ENCODE measurements around the gene AZIN2. TPM values are rescaled to one million over a fixed set of nuclear protein-coding genes. Genes with fewer than 3 reads are reported as not detected.
A peak's percentile ranks its signal among the peaks of the same experiment; 100 is the strongest.

Gene AZIN2
- total and polyA plus RNA-seq, 2 of the 13 experiments (the other 11 are each of a cell fraction or from before 2014, with no cell fraction given) = 1.7 to 3.5 TPM

DNA sequence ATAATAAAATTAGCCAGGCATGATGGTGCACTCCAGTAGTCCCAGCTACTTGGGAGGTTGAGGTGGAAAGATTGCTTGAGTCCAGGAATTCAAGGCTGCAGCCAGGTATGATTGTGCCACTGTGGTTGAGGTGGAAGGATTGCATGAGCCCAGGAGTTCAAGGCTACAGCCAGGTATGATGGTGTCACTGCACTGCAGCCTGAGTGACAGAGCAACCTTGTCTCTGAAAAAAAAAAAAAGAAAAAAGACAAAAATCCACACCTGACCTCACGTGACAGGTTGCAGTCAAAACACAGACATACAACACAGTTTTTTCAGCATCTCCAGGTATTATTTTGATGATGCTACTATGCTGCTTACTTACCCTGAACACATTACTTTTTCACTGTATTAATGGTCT lies 39.9 kb upstream of the AZIN2 start:
- intact Hi-C loops (cut with micrococcal nuclease; ENCODE audit: unreplicated experiment) (no loop called here), in situ Hi-C loops (cut with HindIII; ENCODE audit: extremely low pct_ligation_motif_present, low pct_unique_long_range_greater_than_20kb) (no loop called here)
- no peaks in the 10 kb centered on the region for H4K20me1 ChIP-seq (ENCODE audit: insufficient read depth, low read length)
- no peak overlapping the region for H3K4me2 ChIP-seq (ENCODE audit: low read depth, low read length)
- H3K79me2 ChIP-seq (ENCODE audit: insufficient read depth, low read length) = peaks cover 6% of the 10 kb centered on the region
- H3K4me3 ChIP-seq (replicated peaks in 1 of 3; ENCODE audit: insufficient read depth in 1 of 3, low read depth in 2 of 3, low read length in 3 of 3) = no peak overlapping the region
- BruUV-seq (replicated peaks) = no TSS peak
- WGBS (ENCODE audit: low lambda C conversion rate) = 4% methylated on average over 1 of the region's 1 CpG
- no peak overlapping the region for H2AFZ ChIP-seq (ENCODE audit: low read length)
- no peak for FAIRE-seq
- peaks cover 76% of the 10 kb centered on the region for H3K4me1 ChIP-seq (ENCODE audit: insufficient read depth, low read length)
- ChIA-PET POLR2A (no interaction called here), CTCF (ENCODE audit: low intra/inter-chr PET ratio, low total read pairs) (no interaction called here)
- H3K27ac ChIP-seq (ENCODE audit: extremely low read length, insufficient read depth, low read length) = no peak overlapping the region
- no peak for ATAC-seq
- H3K36me3 ChIP-seq (replicated peaks in 1 of 2; ENCODE audit: control insufficient read depth in 1 of 2, insufficient read depth in 2 of 2, low read length in 2 of 2) = no peaks in the 10 kb centered on the region
- peak; percentile 21 for DNase-seq (ENCODE audit: low spot score)
- H3K9ac ChIP-seq (ENCODE audit: insufficient read depth, low read depth, low read length) = no peak overlapping the region
- H3K9me3 ChIP-seq (ENCODE audit: low read length) = no peaks in the 10 kb centered on the region
- no peaks in the 10 kb centered on the region for H3K27me3 ChIP-seq (ENCODE audit: control insufficient read depth in 1 of 2, insufficient read depth in 2 of 2, low read length in 2 of 2)
- TF ChIP-seq KDM4B (CRISPR knock-in tag; IDR thresholded peaks at IDR 0.05) (no peak), ZBTB1 (CRISPR knock-in tag; IDR thresholded peaks at IDR 0.05; ENCODE audit: borderline replicate concordance) (no peak), HNRNPLL (IDR thresholded peaks at IDR 0.05; ENCODE audit: low read depth, low read length, poor library complexity, severe bottlenecking) (no peak), ZNF616 (CRISPR knock-in tag; IDR thresholded peaks at IDR 0.05; ENCODE audit: low read depth) (no peak), SRSF4 (IDR thresholded peaks at IDR 0.05; ENCODE audit: low read depth, low read length, poor library complexity, severe bottlenecking) (no peak), GATAD2A (CRISPR knock-in tag; IDR thresholded peaks at IDR 0.05) (no peak), ZNF547 (CRISPR knock-in tag; IDR thresholded peaks at IDR 0.05) (no peak), ZNF3 (CRISPR knock-in tag; IDR thresholded peaks at IDR 0.05) (no peak), ZNF354B (CRISPR knock-in tag; IDR thresholded peaks at IDR 0.05) (no peak), CBFB (CRISPR knock-in tag; IDR thresholded peaks at IDR 0.05) (no peak), ZNF773 (CRISPR knock-in tag; IDR thresholded peaks at IDR 0.05; ENCODE audit: borderline replicate concordance) (no peak), ZNF670 (CRISPR knock-in tag; IDR thresholded peaks at IDR 0.05; ENCODE audit: borderline replicate concordance) (no peak), SMYD3 (CRISPR knock-in tag; IDR thresholded peaks at IDR 0.05) (no peak), HNF4A (CRISPR knock-in tag; IDR thresholded peaks at IDR 0.05) (peak; percentile 46), TBP (CRISPR knock-in tag; IDR thresholded peaks at IDR 0.05) (no peak), ZNF10 (CRISPR knock-in tag; IDR thresholded peaks at IDR 0.05; ENCODE audit: borderline replicate concordance, low read depth) (no peak), PHF8 (CRISPR knock-in tag; IDR thresholded peaks at IDR 0.05) (no peak)
- TF ChIP-seq, protein P1, sequence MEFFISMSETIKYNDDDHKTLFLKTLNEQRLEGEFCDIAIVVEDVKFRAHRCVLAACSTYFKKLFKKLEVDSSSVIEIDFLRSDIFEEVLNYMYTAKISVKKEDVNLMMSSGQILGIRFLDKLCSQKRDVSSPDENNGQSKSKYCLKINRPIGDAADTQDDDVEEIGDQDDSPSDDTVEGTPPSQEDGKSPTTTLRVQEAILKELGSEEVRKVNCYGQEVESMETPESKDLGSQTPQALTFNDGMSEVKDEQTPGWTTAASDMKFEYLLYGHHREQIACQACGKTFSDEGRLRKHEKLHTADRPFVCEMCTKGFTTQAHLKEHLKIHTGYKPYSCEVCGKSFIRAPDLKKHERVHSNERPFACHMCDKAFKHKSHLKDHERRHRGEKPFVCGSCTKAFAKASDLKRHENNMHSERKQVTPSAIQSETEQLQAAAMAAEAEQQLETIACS (CRISPR knock-in tag; IDR thresholded peaks at IDR 0.05) = no peak
- TF ChIP-seq, protein P2, sequence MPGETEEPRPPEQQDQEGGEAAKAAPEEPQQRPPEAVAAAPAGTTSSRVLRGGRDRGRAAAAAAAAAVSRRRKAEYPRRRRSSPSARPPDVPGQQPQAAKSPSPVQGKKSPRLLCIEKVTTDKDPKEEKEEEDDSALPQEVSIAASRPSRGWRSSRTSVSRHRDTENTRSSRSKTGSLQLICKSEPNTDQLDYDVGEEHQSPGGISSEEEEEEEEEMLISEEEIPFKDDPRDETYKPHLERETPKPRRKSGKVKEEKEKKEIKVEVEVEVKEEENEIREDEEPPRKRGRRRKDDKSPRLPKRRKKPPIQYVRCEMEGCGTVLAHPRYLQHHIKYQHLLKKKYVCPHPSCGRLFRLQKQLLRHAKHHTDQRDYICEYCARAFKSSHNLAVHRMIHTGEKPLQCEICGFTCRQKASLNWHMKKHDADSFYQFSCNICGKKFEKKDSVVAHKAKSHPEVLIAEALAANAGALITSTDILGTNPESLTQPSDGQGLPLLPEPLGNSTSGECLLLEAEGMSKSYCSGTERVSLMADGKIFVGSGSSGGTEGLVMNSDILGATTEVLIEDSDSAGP (CRISPR knock-in tag; IDR thresholded peaks at IDR 0.05; ENCODE audit: borderline replicate concordance) = no peak
- TF ChIP-seq, protein P3, sequence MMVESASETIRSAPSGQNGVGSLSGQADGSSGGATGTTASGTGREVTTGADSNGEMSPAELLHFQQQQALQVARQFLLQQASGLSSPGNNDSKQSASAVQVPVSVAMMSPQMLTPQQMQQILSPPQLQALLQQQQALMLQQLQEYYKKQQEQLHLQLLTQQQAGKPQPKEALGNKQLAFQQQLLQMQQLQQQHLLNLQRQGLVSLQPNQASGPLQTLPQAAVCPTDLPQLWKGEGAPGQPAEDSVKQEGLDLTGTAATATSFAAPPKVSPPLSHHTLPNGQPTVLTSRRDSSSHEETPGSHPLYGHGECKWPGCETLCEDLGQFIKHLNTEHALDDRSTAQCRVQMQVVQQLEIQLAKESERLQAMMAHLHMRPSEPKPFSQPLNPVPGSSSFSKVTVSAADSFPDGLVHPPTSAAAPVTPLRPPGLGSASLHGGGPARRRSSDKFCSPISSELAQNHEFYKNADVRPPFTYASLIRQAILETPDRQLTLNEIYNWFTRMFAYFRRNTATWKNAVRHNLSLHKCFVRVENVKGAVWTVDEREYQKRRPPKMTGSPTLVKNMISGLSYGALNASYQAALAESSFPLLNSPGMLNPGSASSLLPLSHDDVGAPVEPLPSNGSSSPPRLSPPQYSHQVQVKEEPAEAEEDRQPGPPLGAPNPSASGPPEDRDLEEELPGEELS (CRISPR knock-in tag; IDR thresholded peaks at IDR 0.05) = no peak
- TF ChIP-seq, protein P4, sequence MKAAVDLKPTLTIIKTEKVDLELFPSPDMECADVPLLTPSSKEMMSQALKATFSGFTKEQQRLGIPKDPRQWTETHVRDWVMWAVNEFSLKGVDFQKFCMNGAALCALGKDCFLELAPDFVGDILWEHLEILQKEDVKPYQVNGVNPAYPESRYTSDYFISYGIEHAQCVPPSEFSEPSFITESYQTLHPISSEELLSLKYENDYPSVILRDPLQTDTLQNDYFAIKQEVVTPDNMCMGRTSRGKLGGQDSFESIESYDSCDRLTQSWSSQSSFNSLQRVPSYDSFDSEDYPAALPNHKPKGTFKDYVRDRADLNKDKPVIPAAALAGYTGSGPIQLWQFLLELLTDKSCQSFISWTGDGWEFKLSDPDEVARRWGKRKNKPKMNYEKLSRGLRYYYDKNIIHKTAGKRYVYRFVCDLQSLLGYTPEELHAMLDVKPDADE (CRISPR knock-in tag; IDR thresholded peaks at IDR 0.05) = no peak

All from HepG2 (cell line).